K562 (cell line): ENCODE data around the gene TMEM132C. TPM values are rescaled to one million over a fixed set of nuclear protein-coding genes. Genes with fewer than 3 reads are reported as not detected.

ENCODE experiments used
- ATAC-seq: fragments of 200-7000 bp; cut with Tn5 transposase; 3 replicates; pipeline ENCODE4 v1.9.1; 2020; ENCODE audit warnings: moderate library complexity
- BruUV-seq: library from RNA; stranded (reverse); fragments of 400-500 nt; replicated peaks from 2 replicates; lab custom pipeline; 2021; lab: Mats Ljungman, UMichigan
- CTCF ChIA-PET: fragments of 300-600 bp; formaldehyde crosslinking; extraction: SDS; loops from one replicate; lab custom pipeline; 2021; ENCODE audit warnings: low intra/inter-chr PET ratio; lab: Yijun Ruan, JAX
- POLR2A ChIA-PET: fragments of 300-600, 350-650 bp; sonication (Branson Sonifier 250); formaldehyde crosslinking; extraction: SDS; loops from one replicate; lab custom pipeline; 2021; ENCODE audit warnings: antibody characterized with exemption, inconsistent platforms; lab: Yijun Ruan, JAX
- DNase-seq, 4 experiments: peaks; one replicate each; pipeline versions ENCODE4 v3.0.0 to v3.0.0-alpha.2; 2011 to 2018; ENCODE audit warnings: low spot score in 3 of 4, mixed read lengths in 3 of 4; ENCODE audit errors: extremely low read depth in 1 of 4
- FAIRE-seq: peaks from 2 replicates; lab custom pipeline; 2011; peaks lifted over from hg19 to GRCh38; lab: Jason Lieb, UNC
- H2AFZ ChIP-seq: 2 replicates; pipeline ENCODE4 v1.6.0; 2011; ENCODE audit warnings: low read depth, low read length, control low read depth, inconsistent platforms
- H3K27ac ChIP-seq: fragments of 200-600 bp; 3 replicates; pipeline ENCODE4 v1.8.0; 2011; ENCODE audit warnings: low read depth, mild to moderate bottlenecking, control low read depth, inconsistent platforms, low read length, moderate library complexity, mixed read lengths; ENCODE audit errors: extremely low read depth
- H3K27me3 ChIP-seq, 2 experiments: fragments of 300-600 bp in 1 of 2; 2 replicates in 1 of 2; 3 replicates in 1 of 2; pipeline versions ENCODE4 v1.6.0 to v1.8.0; 2011; ENCODE audit warnings: inconsistent platforms in 2 of 2, low read length in 2 of 2, mild to moderate bottlenecking in 1 of 2, mixed read lengths in 1 of 2, moderate library complexity in 1 of 2; ENCODE audit not compliant: control insufficient read depth in 2 of 2, insufficient read depth in 2 of 2
- H3K36me3 ChIP-seq: fragments of 300-600 bp; 3 replicates; pipeline ENCODE4 v1.8.0; 2011; ENCODE audit warnings: mild to moderate bottlenecking, low read length, inconsistent platforms; ENCODE audit not compliant: control insufficient read depth, insufficient read depth
- H3K4me1 ChIP-seq, 2 experiments: fragments of 200-600 bp in 1 of 2; replicated peaks in 1 of 2; 2 replicates in 1 of 2; 3 replicates in 1 of 2; pipeline versions ENCODE4 v1.5.1 to v1.8.0; 2011; ENCODE audit warnings: inconsistent platforms in 2 of 2, low read length in 2 of 2, mild to moderate bottlenecking in 1 of 2, mixed read lengths in 1 of 2, moderate library complexity in 1 of 2; ENCODE audit not compliant: control insufficient read depth in 2 of 2, insufficient read depth in 2 of 2
- H3K4me2 ChIP-seq: 2 replicates; pipeline ENCODE4 v1.6.1; 2011; ENCODE audit warnings: low read length, control low read depth, inconsistent platforms, mixed read lengths; ENCODE audit not compliant: insufficient read depth
- H3K4me3 ChIP-seq: fragments of 200-600 bp; sonication (generic), shearing (Covaris generic); 2 replicates; pipeline ENCODE4 v1.5.1; 2016; ENCODE audit warnings: control low read depth, inconsistent platforms
- H3K79me2 ChIP-seq: fragments of 200-600 bp; 3 replicates; pipeline ENCODE4 v1.8.0; 2011; ENCODE audit warnings: low read length, inconsistent platforms; ENCODE audit not compliant: control insufficient read depth, insufficient read depth
- H3K9ac ChIP-seq, 2 experiments: 2 replicates each; pipeline versions ENCODE4 v1.6.0 to v1.6.1; 2011; ENCODE audit warnings: low read depth in 2 of 2, low read length in 2 of 2, control low read depth in 1 of 2, inconsistent platforms in 1 of 2, mild to moderate bottlenecking in 1 of 2, mixed read lengths in 1 of 2; ENCODE audit not compliant: insufficient read depth in 1 of 2
- H3K9me1 ChIP-seq: one replicate; pipeline ENCODE4 v1.6.0; 2011; ENCODE audit warnings: inconsistent platforms, mild to moderate bottlenecking, low read length, moderate library complexity; ENCODE audit not compliant: control insufficient read depth, insufficient read depth
- H3K9me3 ChIP-seq: replicated peaks from 2 replicates; pipeline ENCODE4 v1.5.1; 2011; ENCODE audit warnings: low read depth, low read length, inconsistent platforms; ENCODE audit not compliant: control insufficient read depth, insufficient read depth
- H4K20me1 ChIP-seq: replicated peaks from 2 replicates; pipeline ENCODE4 v1.6.1; 2011; ENCODE audit warnings: low read length, inconsistent platforms, mixed read lengths; ENCODE audit not compliant: control insufficient read depth, insufficient read depth
- DACH1 ChIP-seq: fragments of 450-650 bp; IDR thresholded peaks from 2 replicates; pipeline ENCODE4 v1.6.1; 2018; ENCODE audit not compliant: partially characterized antibody
- HSF4 ChIP-seq: fragments of 250-450 bp; sonication (Bioruptor Pico); IDR thresholded peaks from 2 replicates; pipeline ENCODE4 v2.1.2; 2022; ENCODE audit warnings: mild to moderate bottlenecking, moderate library complexity, borderline replicate concordance
- NFATC3 ChIP-seq: fragments of 450-650 bp; IDR thresholded peaks from 2 replicates; pipeline ENCODE4 v1.6.1; 2017; ENCODE audit warnings: mild to moderate bottlenecking
- RFX5 ChIP-seq: IDR thresholded peaks from 2 replicates; pipeline ENCODE4 v1.6.1; 2011; ENCODE audit warnings: low read depth, mild to moderate bottlenecking, improper control_type of control experiment, low read length
- THRB ChIP-seq: fragments of 450-650 bp; formaldehyde crosslinking; conservative IDR thresholded peaks from 2 replicates; pipeline ENCODE4 v1.4.0; 2022; ENCODE audit warnings: mild to moderate bottlenecking, missing genetic modification characterization
- ZNF23 ChIP-seq: fragments of 250-450 bp; sonication (Bioruptor Pico); IDR thresholded peaks from 2 replicates; pipeline ENCODE4 v1.4.0; 2020; ENCODE audit warnings: mild to moderate bottlenecking
- ZNF551 ChIP-seq: fragments of 250-450 bp; sonication (Bioruptor Pico); IDR thresholded peaks from 2 replicates; pipeline ENCODE4 v1.5.0; 2021; ENCODE audit warnings: mild to moderate bottlenecking, moderate library complexity
- ZNF586 ChIP-seq: fragments of 450-650 bp; formaldehyde crosslinking; conservative IDR thresholded peaks from 2 replicates; pipeline ENCODE4 v1.4.0; 2020; ENCODE audit warnings: mild to moderate bottlenecking, moderate library complexity
- WGBS: fragments of 100-300 bp; shearing (Covaris generic); methylation state at CpG from one replicate; pipeline ENCODE4 v1.1.6; 2016; ENCODE audit warnings: low coverage, mixed read lengths; ENCODE audit not compliant: insufficient coverage; ENCODE audit errors: missing lambda C conversion rate; 5-methylcytosine and 5-hydroxymethylcytosine counted together
- in situ Hi-C: fragments of 300-500 bp; cut with MboI; formaldehyde crosslinking; loops from 4 replicates; pipeline ENCODE4 v1.15.0; 2018; ENCODE audit warnings: inconsistent platforms, mixed read lengths
- intact Hi-C: fragments of 100-400 bp; cut with micrococcal nuclease; formaldehyde crosslinking; loops from 2 replicates; pipeline ENCODE4 v1.14.2; 2022
- polyA plus RNA-seq, 8 experiments: library from polyadenylated mRNA; depleted of rRNA in 4 of 8; stranded (reverse) in 5 of 8; unstranded in 3 of 8; fragments of >200 nt; fragmentation: Nextera tagmentation in 2 of 8; fragmentation: Illumina TruSeq in 1 of 8; extraction: Ambion mirVana in 2 of 8; extraction: Trizol in 1 of 8; gene quantifications; 2 replicates each; pipeline versions ENCODE4 v1.2.1 to v1.2.3, GENCODE V29; 2011 to 2014; ENCODE audit warnings: inconsistent platforms in 1 of 8, missing spikeins in 1 of 8
- total RNA-seq, 7 experiments: library from RNA; depleted of rRNA in 6 of 7; stranded (reverse); fragments of >200 nt in 6 of 7; fragmentation: Illumina TruSeq in 2 of 7; extraction: Trizol in 2 of 7; gene quantifications; 2 replicates each; pipeline versions ENCODE4 v1.2.1 to v1.2.3, GENCODE V29; 2011 to 2021; ENCODE audit warnings: low replicate concordance in 1 of 7
- TF ChIP-seq, protein P1 (sequence below): fragments of 250-450 bp; sonication (Bioruptor Pico); IDR thresholded peaks from 2 replicates; pipeline ENCODE4 v1.6.1; 2021; ENCODE audit warnings: mild to moderate bottlenecking
- TF ChIP-seq, protein P2 (sequence below): sonication (generic); formaldehyde crosslinking; IDR thresholded peaks from 2 replicates; pipeline ENCODE4 v1.8.0; 2023; ENCODE audit warnings: mild to moderate bottlenecking, missing genetic modification reagents
- TF ChIP-seq, protein P3 (sequence below): fragments of 450-650 bp; IDR thresholded peaks from 2 replicates; pipeline ENCODE4 v1.6.1; 2016; ENCODE audit warnings: mild to moderate bottlenecking

Gene TMEM132C
- total and polyA plus RNA-seq, 9 of the 15 experiments (the other 6 are each of a cell fraction or from before 2014, with no cell fraction given): not detected

GRCh38 chr12:128456922-128457321 lies 190.0 kb downstream of the TMEM132C start:
- Histone ChIP-seq H3K36me3 (no peaks in the 10 kb centered on the region), H3K27me3 (peaks cover 0 to 12% of the 10 kb centered on the region in 2 experiments; a peak in 1 of 5 replicates), H4K20me1 (no peaks in the 10 kb centered on the region), H3K27ac (no peak overlapping the region), H3K9me1 (no peaks in the 10 kb centered on the region), H3K79me2 (no peaks in the 10 kb centered on the region), H3K9me3 (no peaks in the 10 kb centered on the region), H3K9ac (no peak overlapping the region), H2AFZ (no peak overlapping the region), H3K4me1 (no peaks in the 10 kb centered on the region), H3K4me2 (no peak overlapping the region), H3K4me3 (no peak overlapping the region)
- in situ Hi-C loops: no loop called here
- no peak for TF ChIP-seq RFX5
- no peak for TF ChIP-seq NFATC3
- TF ChIP-seq ZNF551 (CRISPR knock-in tag): no peak
- no peak for TF ChIP-seq ZNF23 (CRISPR knock-in tag)
- no peak for TF ChIP-seq HSF4 (CRISPR knock-in tag)
- no peak for TF ChIP-seq ZNF586 (CRISPR knock-in tag)
- TF ChIP-seq, protein P1, sequence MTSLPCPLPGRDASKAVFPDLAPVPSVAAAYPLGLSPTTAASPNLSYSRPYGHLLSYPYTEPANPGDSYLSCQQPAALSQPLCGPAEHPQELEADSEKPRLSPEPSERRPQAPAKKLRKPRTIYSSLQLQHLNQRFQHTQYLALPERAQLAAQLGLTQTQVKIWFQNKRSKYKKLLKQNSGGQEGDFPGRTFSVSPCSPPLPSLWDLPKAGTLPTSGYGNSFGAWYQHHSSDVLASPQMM (CRISPR knock-in tag): no peak
- TF ChIP-seq, protein P2, sequence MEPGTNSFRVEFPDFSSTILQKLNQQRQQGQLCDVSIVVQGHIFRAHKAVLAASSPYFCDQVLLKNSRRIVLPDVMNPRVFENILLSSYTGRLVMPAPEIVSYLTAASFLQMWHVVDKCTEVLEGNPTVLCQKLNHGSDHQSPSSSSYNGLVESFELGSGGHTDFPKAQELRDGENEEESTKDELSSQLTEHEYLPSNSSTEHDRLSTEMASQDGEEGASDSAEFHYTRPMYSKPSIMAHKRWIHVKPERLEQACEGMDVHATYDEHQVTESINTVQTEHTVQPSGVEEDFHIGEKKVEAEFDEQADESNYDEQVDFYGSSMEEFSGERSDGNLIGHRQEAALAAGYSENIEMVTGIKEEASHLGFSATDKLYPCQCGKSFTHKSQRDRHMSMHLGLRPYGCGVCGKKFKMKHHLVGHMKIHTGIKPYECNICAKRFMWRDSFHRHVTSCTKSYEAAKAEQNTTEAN (CRISPR knock-in tag): no peak
- TF ChIP-seq DACH1: no peak
- TF ChIP-seq THRB (CRISPR knock-in tag): no peak
- TF ChIP-seq, protein P3, sequence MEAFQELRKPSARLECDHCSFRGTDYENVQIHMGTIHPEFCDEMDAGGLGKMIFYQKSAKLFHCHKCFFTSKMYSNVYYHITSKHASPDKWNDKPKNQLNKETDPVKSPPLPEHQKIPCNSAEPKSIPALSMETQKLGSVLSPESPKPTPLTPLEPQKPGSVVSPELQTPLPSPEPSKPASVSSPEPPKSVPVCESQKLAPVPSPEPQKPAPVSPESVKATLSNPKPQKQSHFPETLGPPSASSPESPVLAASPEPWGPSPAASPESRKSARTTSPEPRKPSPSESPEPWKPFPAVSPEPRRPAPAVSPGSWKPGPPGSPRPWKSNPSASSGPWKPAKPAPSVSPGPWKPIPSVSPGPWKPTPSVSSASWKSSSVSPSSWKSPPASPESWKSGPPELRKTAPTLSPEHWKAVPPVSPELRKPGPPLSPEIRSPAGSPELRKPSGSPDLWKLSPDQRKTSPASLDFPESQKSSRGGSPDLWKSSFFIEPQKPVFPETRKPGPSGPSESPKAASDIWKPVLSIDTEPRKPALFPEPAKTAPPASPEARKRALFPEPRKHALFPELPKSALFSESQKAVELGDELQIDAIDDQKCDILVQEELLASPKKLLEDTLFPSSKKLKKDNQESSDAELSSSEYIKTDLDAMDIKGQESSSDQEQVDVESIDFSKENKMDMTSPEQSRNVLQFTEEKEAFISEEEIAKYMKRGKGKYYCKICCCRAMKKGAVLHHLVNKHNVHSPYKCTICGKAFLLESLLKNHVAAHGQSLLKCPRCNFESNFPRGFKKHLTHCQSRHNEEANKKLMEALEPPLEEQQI: no peak
- no peak for ATAC-seq
- no TSS peak for BruUV-seq
- ChIA-PET POLR2A (no interaction called here), CTCF (no interaction called here)
- no peak for DNase-seq
- intact Hi-C loops: no loop called here
- WGBS: 0% methylated on average over 3 of the region's 3 CpGs
- no peak for FAIRE-seq
